DOHH2 (cell line): ENCODE results near the gene SIGLEC15.

Source experiments
- H3F3A ChIP-seq: fragments of 200-600 bp; sonication (generic), shearing (Covaris generic); 2 replicates; pipeline ENCODE4 v1.6.0; 2016; ENCODE audit warnings: antibody characterized with exemption, mild to moderate bottlenecking; ENCODE audit not compliant: control insufficient read depth, insufficient read depth
- H3K27ac ChIP-seq: fragments of 200-600 bp; sonication (generic); 2 replicates; pipeline ENCODE4 v1.5.1; 2014; ENCODE audit warnings: low read depth, mild to moderate bottlenecking, low read length, moderate library complexity
- H3K27me3 ChIP-seq: fragments of 200-600 bp; sonication (generic); 2 replicates; pipeline ENCODE4 v1.6.1; 2014; ENCODE audit warnings: mild to moderate bottlenecking, low read length, mixed read lengths; ENCODE audit not compliant: control insufficient read depth
- H3K36me3 ChIP-seq: fragments of 200-600 bp; sonication (generic); 2 replicates; pipeline ENCODE4 v1.6.1; 2014; ENCODE audit warnings: mild to moderate bottlenecking, low read length, moderate library complexity, mixed read lengths; ENCODE audit not compliant: control insufficient read depth
- H3K4me1 ChIP-seq: fragments of 200-600 bp; sonication (generic); 2 replicates; pipeline ENCODE4 v1.6.1; 2014; ENCODE audit warnings: mild to moderate bottlenecking, low read length, mixed read lengths; ENCODE audit not compliant: control insufficient read depth
- H3K4me2 ChIP-seq: fragments of 200-600 bp; sonication (generic); 2 replicates; pipeline ENCODE4 v1.6.0; 2014; ENCODE audit warnings: mild to moderate bottlenecking, low read length, moderate library complexity
- H3K4me3 ChIP-seq: fragments of 200-600 bp; sonication (generic); 2 replicates; pipeline ENCODE4 v1.5.1; 2014; ENCODE audit warnings: mild to moderate bottlenecking, low read length, mixed read lengths
- H3K79me2 ChIP-seq: fragments of 200-600 bp; sonication (generic); 2 replicates; pipeline ENCODE4 v1.6.1; 2014; ENCODE audit warnings: mild to moderate bottlenecking, low read length, mixed read lengths; ENCODE audit not compliant: control insufficient read depth
- H3K9me2 ChIP-seq: fragments of 200-600 bp; sonication (generic); replicated peaks from 2 replicates; pipeline ENCODE4 v1.6.1; 2014; ENCODE audit warnings: mild to moderate bottlenecking, low read length, mixed read lengths; ENCODE audit not compliant: control insufficient read depth
- H3K9me3 ChIP-seq: fragments of 200-600 bp; sonication (generic); 2 replicates; pipeline ENCODE4 v1.6.1; 2014; ENCODE audit warnings: antibody characterized with exemption, low read length, mixed read lengths; ENCODE audit not compliant: control insufficient read depth, insufficient read depth
- H4K20me1 ChIP-seq: fragments of 200-600 bp; sonication (generic); 2 replicates; pipeline ENCODE4 v1.6.0; 2014; ENCODE audit warnings: low read depth, mild to moderate bottlenecking, antibody characterized with exemption, low read length, moderate library complexity; ENCODE audit not compliant: control insufficient read depth, insufficient read depth
- EZH2phosphoT487 ChIP-seq: fragments of 200-600 bp; sonication (generic); IDR thresholded peaks from 2 replicates; pipeline ENCODE4 v1.6.1; 2017; ENCODE audit warnings: borderline replicate concordance, mild to moderate bottlenecking, antibody characterized with exemption, low read length, moderate library complexity, mixed read lengths
- TF ChIP-seq, protein P1 (sequence below): fragments of 200-600 bp; sonication (generic); IDR thresholded peaks from one replicate; pipeline ENCODE4 v1.5.1; 2014; ENCODE audit warnings: antibody characterized with exemption, mild to moderate bottlenecking, low read depth, low read length; ENCODE audit not compliant: poor library complexity, severe bottlenecking

SIGLEC15 gene

DNA sequence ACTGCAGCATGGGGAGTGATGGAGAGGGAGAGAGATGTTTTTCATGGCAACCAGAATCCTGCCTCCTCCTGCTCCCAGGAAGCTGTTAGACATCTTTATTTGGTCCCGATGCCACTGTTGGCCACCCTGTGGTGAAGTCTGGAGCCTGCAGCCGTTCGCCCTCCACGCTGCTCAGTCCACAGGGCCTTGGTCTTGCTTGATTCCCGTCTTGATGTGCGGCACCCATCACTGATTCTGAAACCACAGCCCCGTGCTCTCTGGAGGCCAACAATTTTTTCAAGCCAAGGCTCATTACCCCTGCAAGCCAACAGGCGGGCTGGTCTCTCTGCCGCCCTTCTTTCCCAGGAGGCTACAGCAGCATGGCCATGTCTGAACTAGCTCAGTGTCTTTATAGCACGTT is 24.5 kb downstream of the SIGLEC15 start:
- Histone ChIP-seq H3K4me1 (no peaks in the 10 kb centered on the region), H3K9me3 (no peaks in the 10 kb centered on the region)

DNA sequence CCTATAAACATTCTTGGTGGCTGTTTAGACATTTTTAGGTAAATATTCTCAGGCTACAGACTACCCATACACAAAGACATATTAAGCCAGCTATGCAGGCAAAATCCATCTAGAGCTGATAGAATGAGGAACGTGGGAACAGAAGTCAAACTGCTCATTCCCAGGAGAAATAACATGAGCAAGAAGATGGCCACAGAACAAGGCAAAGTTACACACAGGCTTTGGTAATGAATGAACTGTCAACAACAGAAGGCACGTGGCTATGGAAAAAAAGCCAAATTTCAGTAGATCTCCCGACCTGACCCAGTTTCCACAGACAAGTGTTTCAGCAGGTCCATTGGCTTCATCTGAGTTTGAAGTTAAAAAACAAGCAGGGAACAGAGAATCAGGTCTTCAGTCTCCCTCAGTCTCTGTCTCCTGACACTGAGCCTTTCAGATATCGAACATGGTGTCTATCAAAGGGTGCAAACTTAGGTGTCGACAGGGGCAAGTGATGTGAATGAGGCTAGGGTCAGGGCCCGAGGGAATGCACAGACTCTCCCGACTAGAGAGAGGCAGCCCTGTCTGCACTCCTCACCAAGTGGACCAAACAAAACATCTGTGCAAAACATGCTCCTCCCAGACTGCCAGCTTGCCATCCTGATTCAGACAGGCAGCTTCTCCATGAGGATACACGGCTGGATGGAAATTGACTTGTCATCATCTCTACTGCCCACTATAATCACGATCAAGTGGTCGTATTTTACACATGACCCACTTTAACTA is 25.9 kb downstream of the SIGLEC15 start:
- Histone ChIP-seq H3K79me2 (no peaks in the 10 kb centered on the region), H3K36me3 (peaks cover 16% of the 10 kb centered on the region), H3K27ac (no peak overlapping the region), H3K4me3 (no peak overlapping the region), H3K4me1 (no peaks in the 10 kb centered on the region), H3K9me2 (no peaks in the 10 kb centered on the region), H3K4me2 (no peak overlapping the region), H4K20me1 (no peaks in the 10 kb centered on the region), H3K27me3 (no peaks in the 10 kb centered on the region), H3K9me3 (no peaks in the 10 kb centered on the region), H3F3A (no peaks in the 10 kb centered on the region)
- TF ChIP-seq, protein P1, sequence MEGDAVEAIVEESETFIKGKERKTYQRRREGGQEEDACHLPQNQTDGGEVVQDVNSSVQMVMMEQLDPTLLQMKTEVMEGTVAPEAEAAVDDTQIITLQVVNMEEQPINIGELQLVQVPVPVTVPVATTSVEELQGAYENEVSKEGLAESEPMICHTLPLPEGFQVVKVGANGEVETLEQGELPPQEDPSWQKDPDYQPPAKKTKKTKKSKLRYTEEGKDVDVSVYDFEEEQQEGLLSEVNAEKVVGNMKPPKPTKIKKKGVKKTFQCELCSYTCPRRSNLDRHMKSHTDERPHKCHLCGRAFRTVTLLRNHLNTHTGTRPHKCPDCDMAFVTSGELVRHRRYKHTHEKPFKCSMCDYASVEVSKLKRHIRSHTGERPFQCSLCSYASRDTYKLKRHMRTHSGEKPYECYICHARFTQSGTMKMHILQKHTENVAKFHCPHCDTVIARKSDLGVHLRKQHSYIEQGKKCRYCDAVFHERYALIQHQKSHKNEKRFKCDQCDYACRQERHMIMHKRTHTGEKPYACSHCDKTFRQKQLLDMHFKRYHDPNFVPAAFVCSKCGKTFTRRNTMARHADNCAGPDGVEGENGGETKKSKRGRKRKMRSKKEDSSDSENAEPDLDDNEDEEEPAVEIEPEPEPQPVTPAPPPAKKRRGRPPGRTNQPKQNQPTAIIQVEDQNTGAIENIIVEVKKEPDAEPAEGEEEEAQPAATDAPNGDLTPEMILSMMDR, result no peak
- TF ChIP-seq EZH2phosphoT487, result no peak

More for the DNA sequence above, 24.5 kb downstream of the SIGLEC15 start:
- no peaks in the 10 kb centered on the region for H4K20me1 ChIP-seq
- no peaks in the 10 kb centered on the region for H3K79me2 ChIP-seq
- no peaks in the 10 kb centered on the region for H3K9me2 ChIP-seq
- H3K27ac ChIP-seq, result no peak overlapping the region
- no peak for TF ChIP-seq EZH2phosphoT487
- TF ChIP-seq, protein P1, result no peak
- no peak overlapping the region for H3K4me3 ChIP-seq
- no peaks in the 10 kb centered on the region for H3K27me3 ChIP-seq
- peaks cover 3% of the 10 kb centered on the region; the same call in 1 of the 2 replicates for H3K36me3 ChIP-seq
- H3K4me2 ChIP-seq, result no peak overlapping the region
- H3F3A ChIP-seq, result no peaks in the 10 kb centered on the region

DNA sequence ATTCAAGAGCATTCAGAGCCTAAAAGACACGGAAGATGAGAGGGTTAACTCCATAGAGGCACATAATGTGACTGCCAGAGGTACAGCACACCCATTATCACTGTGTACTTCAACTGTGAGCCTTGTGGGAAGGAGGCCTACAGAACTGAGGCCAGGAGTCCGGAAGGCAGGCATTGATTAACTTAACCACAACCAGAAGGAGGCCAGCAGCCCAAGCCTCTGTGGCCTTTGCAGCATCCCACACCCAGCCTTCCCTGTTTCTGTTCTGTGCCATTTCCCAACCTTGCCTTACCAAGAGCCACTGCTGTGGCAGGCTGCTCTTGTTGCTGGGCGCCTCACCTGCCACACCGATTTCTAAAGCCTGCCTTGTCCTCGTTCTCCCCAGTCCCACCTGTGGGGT is 27.2 kb downstream of the SIGLEC15 start:
- Histone ChIP-seq H3K36me3 (peaks cover 17% of the 10 kb centered on the region), H3K9me3 (no peaks in the 10 kb centered on the region), H3K27me3 (no peaks in the 10 kb centered on the region), H3K79me2 (no peaks in the 10 kb centered on the region), H3K4me1 (no peaks in the 10 kb centered on the region), H3K4me2 (no peak overlapping the region), H4K20me1 (no peaks in the 10 kb centered on the region), H3K27ac (no peak overlapping the region), H3F3A (no peaks in the 10 kb centered on the region), H3K9me2 (no peaks in the 10 kb centered on the region), H3K4me3 (no peak overlapping the region)
- no peak for TF ChIP-seq EZH2phosphoT487
- TF ChIP-seq, protein P1, result no peak
